GM12878 (cell line): Measurements from ENCODE around the gene MRPL50. TPM values are rescaled to one million over a fixed set of nuclear protein-coding genes. Genes with fewer than 3 reads are reported as not detected.

Experiments
- ATAC-seq: fragments of 200-7000 bp; cut with Tn5 transposase; 3 replicates; pipeline ENCODE4 v1.9.1; 2020; ENCODE audit warnings: mild to moderate bottlenecking, moderate library complexity
- BruUV-seq: library from RNA; stranded (reverse); fragments of 400-500 nt; replicated peaks from 2 replicates; lab custom pipeline; 2021; lab: Mats Ljungman, UMichigan
- CTCF ChIA-PET: fragments of 300-600 bp; sonication (Branson Sonifier 250); formaldehyde crosslinking; extraction: SDS; loops from one replicate; lab custom pipeline; 2021; ENCODE audit warnings: inconsistent platforms; lab: Yijun Ruan, JAX
- POLR2A ChIA-PET: fragments of 350-600 bp; formaldehyde crosslinking; extraction: SDS; loops from one replicate; lab custom pipeline; 2021; ENCODE audit warnings: inconsistent platforms; lab: Charles Lee
- RAD21 ChIA-PET: fragments of 300-600 bp; sonication (Branson Sonifier 250); formaldehyde crosslinking; loops from one replicate; lab custom pipeline; 2023; ENCODE audit warnings: antibody characterized with exemption; ENCODE audit not compliant: unreplicated experiment; lab: Charles Lee
- SMC1A ChIA-PET: fragments of 300-600 bp; sonication (Branson Sonifier 250); formaldehyde crosslinking; loops from one replicate; lab custom pipeline; 2023; ENCODE audit not compliant: unreplicated experiment, uncharacterized antibody; lab: Charles Lee
- DNase-seq: peaks from one replicate; pipeline ENCODE4 v3.0.0-alpha.2; 2011; ENCODE audit warnings: low read depth, low spot score
- FAIRE-seq: peaks from 3 replicates; lab custom pipeline; 2011; peaks lifted over from hg19 to GRCh38; lab: Jason Lieb, UNC
- H2AFZ ChIP-seq: 2 replicates; pipeline ENCODE4 v1.6.0; 2011; ENCODE audit warnings: low read depth, low read length, control low read depth; ENCODE audit not compliant: control insufficient read depth
- H3K27ac ChIP-seq: 2 replicates; pipeline ENCODE4 v1.5.1; 2011; ENCODE audit warnings: control low read depth; ENCODE audit not compliant: control insufficient read depth, insufficient read depth
- H3K27me3 ChIP-seq, 2 experiments: replicated peaks in 1 of 2; 2 replicates each; pipeline versions ENCODE4 v1.6.0 to v1.6.1; 2011; ENCODE audit warnings: low read length in 1 of 2; ENCODE audit not compliant: control insufficient read depth in 2 of 2, insufficient read depth in 2 of 2
- H3K36me3 ChIP-seq, 2 experiments: 2 replicates each; pipeline ENCODE4 v1.5.1; 2011; ENCODE audit warnings: low read length in 1 of 2; ENCODE audit not compliant: control insufficient read depth in 2 of 2, insufficient read depth in 2 of 2
- H3K4me1 ChIP-seq: 2 replicates; pipeline ENCODE4 v1.6.1; 2011; ENCODE audit warnings: mild to moderate bottlenecking, low read length, moderate library complexity, mixed read lengths; ENCODE audit not compliant: control insufficient read depth, insufficient read depth
- H3K4me2 ChIP-seq: 2 replicates; pipeline ENCODE4 v1.6.0; 2011; ENCODE audit warnings: control low read depth; ENCODE audit not compliant: control insufficient read depth, insufficient read depth
- H3K4me3 ChIP-seq: fragments of 200-600 bp; sonication (generic); 2 replicates; pipeline ENCODE4 v1.5.1; 2016
- H3K79me2 ChIP-seq: 2 replicates; pipeline ENCODE4 v1.6.0; 2011; ENCODE audit warnings: low read length; ENCODE audit not compliant: control insufficient read depth, insufficient read depth
- H3K9ac ChIP-seq: 2 replicates; pipeline ENCODE4 v1.8.0; 2011; ENCODE audit warnings: low read length, control low read depth, mixed read lengths; ENCODE audit not compliant: control insufficient read depth, insufficient read depth
- H3K9me3 ChIP-seq: replicated peaks from 3 replicates; pipeline ENCODE4 v1.5.1; 2011; ENCODE audit warnings: mild to moderate bottlenecking, low read length; ENCODE audit not compliant: control insufficient read depth, insufficient read depth
- H4K20me1 ChIP-seq: 2 replicates; pipeline ENCODE4 v1.6.0; 2011; ENCODE audit not compliant: control insufficient read depth, insufficient read depth
- DPF2 ChIP-seq: fragments of 450-650 bp; IDR thresholded peaks from 2 replicates; pipeline ENCODE4 v1.6.1; 2017; ENCODE audit warnings: mild to moderate bottlenecking
- EZH2 ChIP-seq: IDR thresholded peaks from 2 replicates; pipeline ENCODE4 v1.6.1; 2012; ENCODE audit warnings: low read depth, mild to moderate bottlenecking, control low read depth, inconsistent platforms, low read length, borderline replicate concordance; ENCODE audit not compliant: control insufficient read depth
- IKZF1 ChIP-seq: fragments of 450-650 bp; conservative IDR thresholded peaks from 2 replicates; pipeline ENCODE4 v1.6.1; 2017; ENCODE audit warnings: antibody characterized with exemption, mild to moderate bottlenecking
- NR2C2 ChIP-seq: IDR thresholded peaks from 2 replicates; pipeline ENCODE4 v1.6.1; 2011; ENCODE audit warnings: borderline replicate concordance, low read depth; ENCODE audit not compliant: control insufficient read depth, insufficient read length
- PKNOX1 ChIP-seq: fragments of 450-650 bp; IDR thresholded peaks from 2 replicates; pipeline ENCODE4 v1.6.1; 2016; ENCODE audit warnings: mild to moderate bottlenecking
- SIN3A ChIP-seq: IDR thresholded peaks from 2 replicates; pipeline ENCODE4 v1.6.1; 2012; ENCODE audit warnings: low read depth, low read length, improper control_type of control experiment
- SIX5 ChIP-seq: IDR thresholded peaks from 2 replicates; pipeline ENCODE4 v1.6.1; 2011; ENCODE audit warnings: mild to moderate bottlenecking, low read depth, low read length, moderate library complexity; ENCODE audit not compliant: severe bottlenecking
- SREBF1 ChIP-seq: IDR thresholded peaks from 2 replicates; pipeline ENCODE4 v1.6.1; 2012; ENCODE audit warnings: mild to moderate bottlenecking, low read length
- SUZ12 ChIP-seq: fragments of 200-600 bp; sonication (generic); IDR thresholded peaks from one replicate; pipeline ENCODE4 v1.6.1; 2018; ENCODE audit warnings: antibody characterized with exemption, mild to moderate bottlenecking; ENCODE audit not compliant: unreplicated experiment
- TARDBP ChIP-seq: IDR thresholded peaks from 2 replicates; pipeline ENCODE4 v1.6.1; 2016; ENCODE audit warnings: borderline replicate concordance
- ZNF622 ChIP-seq: fragments of 450-650 bp; IDR thresholded peaks from 2 replicates; pipeline ENCODE4 v1.6.1; 2017; ENCODE audit warnings: mild to moderate bottlenecking, inconsistent platforms
- WGBS: methylation state at CpG from one replicate; pipeline ENCODE4 v1.1.6; 2016; ENCODE audit warnings: low lambda C conversion rate; ENCODE audit not compliant: insufficient replicate concordance, insufficient coverage; ENCODE audit errors: missing lambda C conversion rate; 5-methylcytosine and 5-hydroxymethylcytosine counted together
- in situ Hi-C: fragments of 300-500 bp; cut with MboI; formaldehyde crosslinking; loops from 9 replicates; pipeline ENCODE4 v1.14.3; 2018; ENCODE audit warnings: mixed read lengths
- intact Hi-C: fragments of 100-400 bp; cut with micrococcal nuclease; formaldehyde crosslinking; loops from one replicate; pipeline ENCODE4 v1.14.2; 2022; ENCODE audit not compliant: unreplicated experiment
- polyA plus RNA-seq, 11 experiments: library from polyadenylated mRNA; depleted of rRNA in 4 of 11; unstranded in 6 of 11; stranded (reverse) in 5 of 11; fragments of >200 nt; fragmentation: Nextera tagmentation in 4 of 11; fragmentation: Illumina TruSeq in 1 of 11; extraction: Ambion mirVana in 4 of 11; extraction: Trizol in 1 of 11; gene quantifications; 1 replicate in 1 of 11; 2 replicates in 10 of 11; pipeline versions ENCODE4 v1.2.1 to v1.2.3, GENCODE V29; 2011 to 2016; ENCODE audit warnings: inconsistent platforms in 2 of 11, missing spikeins in 2 of 11, low read depth in 1 of 11
- total RNA-seq, 4 experiments: library from RNA; depleted of rRNA in 3 of 4; stranded (reverse); fragments of >200 nt in 3 of 4; fragmentation: Illumina TruSeq in 1 of 4; extraction: Trizol in 1 of 4; gene quantifications; 2 replicates each; pipeline versions ENCODE4 v1.2.1 to v1.2.3, GENCODE V29; 2013 to 2021
- TF ChIP-seq, protein P1 (sequence below): IDR thresholded peaks from 2 replicates; pipeline ENCODE4 v1.6.1; 2012; ENCODE audit warnings: low read length, inconsistent platforms
- TF ChIP-seq, protein P2 (sequence below): IDR thresholded peaks from 2 replicates; pipeline ENCODE4 v1.6.1; 2011; ENCODE audit warnings: mild to moderate bottlenecking, low read depth, low read length, moderate library complexity; ENCODE audit not compliant: insufficient replicate concordance
- TF ChIP-seq, protein P3 (sequence below): fragments of 150-350 bp; IDR thresholded peaks from 2 replicates; pipeline ENCODE4 v1.6.1; 2014; ENCODE audit warnings: mild to moderate bottlenecking, low read depth, low read length

MRPL50 gene
- total and polyA plus RNA-seq, 10 of the 15 experiments (the other 5 are each of a cell fraction or from before 2014, with no cell fraction given) = 12.8 to 79.4 (median 27.9) TPM

DNA sequence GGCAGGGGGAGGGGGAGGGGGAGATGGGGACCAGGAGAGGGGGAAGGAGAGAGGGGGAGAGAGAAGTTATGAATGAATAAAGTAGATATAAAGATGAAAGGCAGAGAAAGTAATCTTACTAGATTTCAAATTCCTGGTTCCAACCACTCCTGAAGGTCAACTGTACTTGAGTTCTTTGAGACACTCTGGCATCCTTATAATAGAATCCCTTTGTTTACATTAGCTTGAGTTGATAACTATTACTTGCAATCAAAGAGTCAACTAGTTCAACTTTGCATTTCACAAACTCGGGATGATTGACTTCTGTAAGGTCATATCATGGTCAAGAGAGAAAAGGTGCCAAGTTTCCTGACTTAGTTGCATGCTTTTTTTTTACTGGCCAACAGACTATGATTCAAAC lies 55.8 kb downstream of the MRPL50 start:
- DNase-seq (no peak), ATAC-seq (no peak), FAIRE-seq (no peak)
- no peaks in the 10 kb centered on the region for H3K36me3 ChIP-seq
- intact Hi-C loops (no loop called here), in situ Hi-C loops (no loop called here)
- ChIA-PET POLR2A (no interaction called here), CTCF (interaction anchor here (0.6 kb wide), 1 partner anchor 10 kb away, joined by 3 read pairs; no protein-coding TSS in a partner anchor), RAD21 (no interaction called here), SMC1A (no interaction called here)
- TF ChIP-seq, protein P1, sequence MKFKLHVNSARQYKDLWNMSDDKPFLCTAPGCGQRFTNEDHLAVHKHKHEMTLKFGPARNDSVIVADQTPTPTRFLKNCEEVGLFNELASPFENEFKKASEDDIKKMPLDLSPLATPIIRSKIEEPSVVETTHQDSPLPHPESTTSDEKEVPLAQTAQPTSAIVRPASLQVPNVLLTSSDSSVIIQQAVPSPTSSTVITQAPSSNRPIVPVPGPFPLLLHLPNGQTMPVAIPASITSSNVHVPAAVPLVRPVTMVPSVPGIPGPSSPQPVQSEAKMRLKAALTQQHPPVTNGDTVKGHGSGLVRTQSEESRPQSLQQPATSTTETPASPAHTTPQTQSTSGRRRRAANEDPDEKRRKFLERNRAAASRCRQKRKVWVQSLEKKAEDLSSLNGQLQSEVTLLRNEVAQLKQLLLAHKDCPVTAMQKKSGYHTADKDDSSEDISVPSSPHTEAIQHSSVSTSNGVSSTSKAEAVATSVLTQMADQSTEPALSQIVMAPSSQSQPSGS = no peak
- TF ChIP-seq, protein P2, sequence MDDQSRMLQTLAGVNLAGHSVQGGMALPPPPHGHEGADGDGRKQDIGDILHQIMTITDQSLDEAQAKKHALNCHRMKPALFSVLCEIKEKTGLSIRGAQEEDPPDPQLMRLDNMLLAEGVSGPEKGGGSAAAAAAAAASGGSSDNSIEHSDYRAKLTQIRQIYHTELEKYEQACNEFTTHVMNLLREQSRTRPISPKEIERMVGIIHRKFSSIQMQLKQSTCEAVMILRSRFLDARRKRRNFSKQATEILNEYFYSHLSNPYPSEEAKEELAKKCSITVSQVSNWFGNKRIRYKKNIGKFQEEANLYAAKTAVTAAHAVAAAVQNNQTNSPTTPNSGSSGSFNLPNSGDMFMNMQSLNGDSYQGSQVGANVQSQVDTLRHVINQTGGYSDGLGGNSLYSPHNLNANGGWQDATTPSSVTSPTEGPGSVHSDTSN = no peak
- TF ChIP-seq SUZ12 = no peak
- no peak overlapping the region for H3K9ac ChIP-seq
- H3K79me2 ChIP-seq = no peaks in the 10 kb centered on the region
- no peak overlapping the region for H3K27ac ChIP-seq
- WGBS = 0% methylated on average over 1 of the region's 1 CpG
- BruUV-seq = no TSS peak
- H3K9me3 ChIP-seq = no peaks in the 10 kb centered on the region
- H2AFZ ChIP-seq = no peak overlapping the region
- H3K4me2 ChIP-seq = no peak overlapping the region
- H3K4me3 ChIP-seq = no peak overlapping the region
- H3K27me3 ChIP-seq = no peaks in the 10 kb centered on the region
- H3K4me1 ChIP-seq = no peaks in the 10 kb centered on the region
- H4K20me1 ChIP-seq = no peaks in the 10 kb centered on the region

DNA sequence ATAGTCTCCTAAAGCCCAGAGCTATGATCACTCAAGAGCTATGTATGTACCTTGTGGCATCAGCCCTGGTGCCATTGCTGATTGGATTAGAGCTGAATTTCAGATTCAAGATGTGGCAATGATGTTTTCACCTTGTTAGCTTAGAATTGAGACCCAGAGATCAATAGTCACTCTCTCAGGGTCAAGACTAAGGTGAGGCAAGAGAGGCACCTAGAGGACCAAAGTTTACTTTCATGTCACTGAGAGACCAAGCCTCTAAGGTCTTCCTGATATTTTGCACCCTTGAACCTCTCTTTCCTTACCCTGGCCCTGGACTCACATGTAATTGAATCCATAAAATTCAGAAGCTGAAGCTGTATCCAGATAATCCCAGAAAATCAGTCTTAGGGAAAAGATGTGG lies 56.5 kb downstream of the MRPL50 start:
- DNase-seq (no peak), ATAC-seq (no peak), FAIRE-seq (no peak)
- ChIA-PET SMC1A (interaction anchor here (0.7 kb wide), 1 partner anchor 12 kb away, joined by 3 read pairs; no protein-coding TSS in a partner anchor), POLR2A (no interaction called here), CTCF (interaction anchor here (0.6 kb wide), 1 partner anchor 11 kb away, joined by 3 read pairs; no protein-coding TSS in a partner anchor), RAD21 (no interaction called here)
- no TSS peak for BruUV-seq
- Histone ChIP-seq H3K4me3 (no peak overlapping the region), H3K27me3 (no peaks in the 10 kb centered on the region), H3K9me3 (no peaks in the 10 kb centered on the region), H3K36me3 (no peaks in the 10 kb centered on the region), H3K79me2 (no peaks in the 10 kb centered on the region), H3K4me1 (no peaks in the 10 kb centered on the region), H3K9ac (no peak overlapping the region), H2AFZ (no peak overlapping the region), H3K27ac (no peak overlapping the region), H4K20me1 (no peaks in the 10 kb centered on the region), H3K4me2 (no peak overlapping the region)
- in situ Hi-C loops = no loop called here
- intact Hi-C loops = no loop called here
- no peak for TF ChIP-seq EZH2
- TF ChIP-seq NR2C2 = no peak
- TF ChIP-seq IKZF1 = no peak
- TF ChIP-seq SIN3A = no peak
- TF ChIP-seq, protein P3, sequence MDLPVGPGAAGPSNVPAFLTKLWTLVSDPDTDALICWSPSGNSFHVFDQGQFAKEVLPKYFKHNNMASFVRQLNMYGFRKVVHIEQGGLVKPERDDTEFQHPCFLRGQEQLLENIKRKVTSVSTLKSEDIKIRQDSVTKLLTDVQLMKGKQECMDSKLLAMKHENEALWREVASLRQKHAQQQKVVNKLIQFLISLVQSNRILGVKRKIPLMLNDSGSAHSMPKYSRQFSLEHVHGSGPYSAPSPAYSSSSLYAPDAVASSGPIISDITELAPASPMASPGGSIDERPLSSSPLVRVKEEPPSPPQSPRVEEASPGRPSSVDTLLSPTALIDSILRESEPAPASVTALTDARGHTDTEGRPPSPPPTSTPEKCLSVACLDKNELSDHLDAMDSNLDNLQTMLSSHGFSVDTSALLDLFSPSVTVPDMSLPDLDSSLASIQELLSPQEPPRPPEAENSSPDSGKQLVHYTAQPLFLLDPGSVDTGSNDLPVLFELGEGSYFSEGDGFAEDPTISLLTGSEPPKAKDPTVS = no peak
- TF ChIP-seq SIX5 = no peak
- TF ChIP-seq DPF2 = no peak
- TF ChIP-seq TARDBP = no peak
- no peak for TF ChIP-seq PKNOX1
- TF ChIP-seq ZNF622 = no peak
- no peak for TF ChIP-seq SREBF1
